Stomach (tissue), 4 donors: ENCODE results near the gene LMNTD2.

Experiments used
- EP300 ChIP-seq: sonication (generic); formaldehyde crosslinking; IDR thresholded peaks from one replicate; pipeline ENCODE4 v1.6.1; 2017; ENCODE audit warnings: antibody characterized with exemption
- POLR2A ChIP-seq, 4 donors: fragments of 450-650 bp; IDR thresholded peaks; one replicate each; pipeline ENCODE4 v1.6.1; 2016; ENCODE audit warnings: antibody characterized with exemption in 4 of 4, control low read depth in 2 of 4, mild to moderate bottlenecking in 1 of 4, moderate library complexity in 1 of 4
- POLR2AphosphoS5 ChIP-seq, 3 donors: sonication (generic); formaldehyde crosslinking; IDR thresholded peaks; one replicate each; pipeline ENCODE4 v1.6.1; 2016; ENCODE audit warnings: antibody characterized with exemption in 3 of 3
- TF ChIP-seq, protein P1 (sequence below), 7 experiments: fragments of 450-650 bp in 4 of 7; fragments of 200-600 bp in 3 of 7; sonication (generic) in 3 of 7; IDR thresholded peaks; one replicate each; pipeline ENCODE4 v1.5.1; 2016 to 2019; ENCODE audit warnings: antibody characterized with exemption in 7 of 7, control low read depth in 2 of 7, mild to moderate bottlenecking in 1 of 7

DNA sequence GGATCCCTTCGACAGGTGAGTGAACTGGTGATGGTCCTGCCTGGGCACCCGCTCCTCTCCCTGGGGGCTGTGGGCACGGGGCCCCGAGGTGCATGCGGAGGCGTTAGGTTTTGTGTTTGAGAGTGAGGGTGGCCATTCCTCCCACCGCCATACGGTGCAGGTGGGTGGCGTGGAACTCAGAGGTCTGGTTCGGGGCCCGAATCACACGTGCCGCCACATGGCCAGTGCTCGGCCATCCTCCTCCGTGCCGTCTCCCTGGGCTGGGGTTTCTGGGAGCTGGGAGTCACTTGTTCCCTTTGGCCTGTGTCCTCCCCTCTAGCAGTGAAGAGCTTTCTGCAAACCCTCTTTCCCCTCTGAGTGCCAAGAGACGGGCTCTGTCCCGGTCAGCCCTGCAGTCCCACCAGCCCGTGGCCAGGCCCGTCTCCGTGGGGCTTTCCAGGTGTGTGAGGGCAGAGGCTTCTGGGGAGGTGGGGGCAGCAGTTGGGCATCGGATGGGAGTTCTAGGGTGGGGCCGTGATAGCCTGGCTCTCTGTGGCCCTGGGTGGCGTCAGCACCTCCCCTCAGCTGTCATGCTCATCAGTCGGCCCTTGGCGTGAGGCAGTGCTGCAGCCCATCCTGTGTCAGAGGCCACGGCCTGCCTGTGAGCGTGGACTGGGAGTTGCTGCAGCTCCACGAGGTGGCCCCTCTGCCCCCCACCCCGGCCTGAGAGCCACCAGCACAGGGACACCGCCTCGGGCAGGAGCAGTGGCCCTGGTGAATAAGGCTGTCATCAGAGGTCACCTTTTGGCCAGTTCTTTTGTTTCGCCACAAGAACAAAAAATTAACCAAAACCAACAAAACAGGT is 45.0 kb upstream of the LMNTD2 start:
- TF ChIP-seq, protein P1, sequence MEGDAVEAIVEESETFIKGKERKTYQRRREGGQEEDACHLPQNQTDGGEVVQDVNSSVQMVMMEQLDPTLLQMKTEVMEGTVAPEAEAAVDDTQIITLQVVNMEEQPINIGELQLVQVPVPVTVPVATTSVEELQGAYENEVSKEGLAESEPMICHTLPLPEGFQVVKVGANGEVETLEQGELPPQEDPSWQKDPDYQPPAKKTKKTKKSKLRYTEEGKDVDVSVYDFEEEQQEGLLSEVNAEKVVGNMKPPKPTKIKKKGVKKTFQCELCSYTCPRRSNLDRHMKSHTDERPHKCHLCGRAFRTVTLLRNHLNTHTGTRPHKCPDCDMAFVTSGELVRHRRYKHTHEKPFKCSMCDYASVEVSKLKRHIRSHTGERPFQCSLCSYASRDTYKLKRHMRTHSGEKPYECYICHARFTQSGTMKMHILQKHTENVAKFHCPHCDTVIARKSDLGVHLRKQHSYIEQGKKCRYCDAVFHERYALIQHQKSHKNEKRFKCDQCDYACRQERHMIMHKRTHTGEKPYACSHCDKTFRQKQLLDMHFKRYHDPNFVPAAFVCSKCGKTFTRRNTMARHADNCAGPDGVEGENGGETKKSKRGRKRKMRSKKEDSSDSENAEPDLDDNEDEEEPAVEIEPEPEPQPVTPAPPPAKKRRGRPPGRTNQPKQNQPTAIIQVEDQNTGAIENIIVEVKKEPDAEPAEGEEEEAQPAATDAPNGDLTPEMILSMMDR (IDR thresholded peaks at IDR 0.05) = no peak
- no peak for TF ChIP-seq POLR2A (IDR thresholded peaks at IDR 0.05)
- TF ChIP-seq EP300 = no peak
- no peak for TF ChIP-seq POLR2AphosphoS5 (IDR thresholded peaks at IDR 0.05)
